CD4-positive, alpha-beta T cell treated with Interleukin-4 for 4 hours (primary cell): ENCODE data around the gene SLIT1.

Experiments
- DNase-seq: peaks from one replicate; pipeline ENCODE4 v3.0.0-alpha.2; 2020

Gene SLIT1

DNA sequence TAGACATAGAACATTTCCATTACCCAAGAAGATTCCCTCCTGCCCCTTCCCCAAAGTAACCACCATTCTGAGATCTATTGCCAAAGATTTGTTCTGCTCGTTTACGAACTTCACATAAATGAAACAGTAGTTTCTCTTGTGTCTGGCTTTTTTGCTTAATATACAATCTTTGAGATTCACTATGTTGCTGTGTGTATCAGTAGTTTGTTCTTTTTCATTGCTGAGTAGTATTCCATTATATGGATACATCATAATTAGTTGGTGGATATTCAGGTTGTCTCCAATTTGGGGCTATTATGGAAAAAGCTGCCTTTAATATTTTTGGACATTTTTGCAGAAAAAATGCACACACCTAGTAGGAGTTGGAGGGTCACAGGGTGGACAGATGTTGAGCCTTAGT is 124.3 kb downstream of the SLIT1 start:
- DNase-seq: no peak

DNA sequence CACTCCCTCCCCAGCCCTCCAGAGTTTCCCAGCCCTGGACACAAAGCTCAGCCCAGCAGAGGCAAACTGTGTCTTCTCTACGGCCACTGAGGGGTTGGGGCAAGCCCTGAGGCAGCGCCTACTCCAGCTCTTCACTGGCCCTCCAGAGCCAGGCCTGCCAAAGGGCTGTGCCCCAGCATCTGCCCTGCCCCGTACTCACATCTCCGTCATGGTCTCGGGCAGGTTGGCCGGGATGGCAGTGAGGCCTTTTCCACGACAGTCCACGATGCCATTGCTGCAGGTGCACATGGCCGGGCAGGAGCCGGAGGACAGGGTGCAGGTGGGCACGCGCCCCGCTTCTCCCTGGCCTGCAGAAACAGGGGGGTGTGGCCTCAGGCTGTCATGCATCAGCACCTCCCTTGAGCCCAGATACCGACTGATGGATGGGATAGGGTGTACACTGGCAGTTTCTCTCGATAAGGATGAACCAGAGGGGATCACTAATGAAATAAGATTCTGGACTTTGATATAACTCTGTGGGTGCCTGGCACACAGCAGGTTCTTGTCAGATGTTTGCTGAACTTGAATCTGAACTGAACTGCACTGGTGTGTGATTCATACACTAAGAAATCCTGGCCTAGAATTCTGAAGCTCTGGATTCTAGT is 125.2 kb downstream of the SLIT1 start:
- no peak for DNase-seq

DNA sequence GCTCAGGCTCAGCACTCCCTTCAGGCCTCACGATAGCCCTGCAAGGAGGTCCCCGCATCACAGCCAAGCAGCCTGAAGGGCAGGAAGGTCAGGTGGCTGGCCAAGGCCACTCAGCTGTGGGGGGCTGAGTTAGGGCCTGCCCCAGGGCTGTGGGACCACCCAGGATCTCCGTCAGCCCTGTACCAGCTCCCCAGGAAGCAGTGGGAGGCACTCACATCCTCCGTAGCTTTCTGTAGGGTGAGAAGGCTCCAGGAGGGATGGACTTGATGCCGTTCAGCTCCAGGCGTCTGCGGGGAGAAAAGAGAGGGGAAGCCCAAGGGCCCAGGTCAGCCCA is 125.9 kb downstream of the SLIT1 start:
- DNase-seq: no peak

- no peak for DNase-seq
Measured at GRCh38 chr10:97059006-97059871, 126.5 kb downstream of the SLIT1 start.

DNA sequence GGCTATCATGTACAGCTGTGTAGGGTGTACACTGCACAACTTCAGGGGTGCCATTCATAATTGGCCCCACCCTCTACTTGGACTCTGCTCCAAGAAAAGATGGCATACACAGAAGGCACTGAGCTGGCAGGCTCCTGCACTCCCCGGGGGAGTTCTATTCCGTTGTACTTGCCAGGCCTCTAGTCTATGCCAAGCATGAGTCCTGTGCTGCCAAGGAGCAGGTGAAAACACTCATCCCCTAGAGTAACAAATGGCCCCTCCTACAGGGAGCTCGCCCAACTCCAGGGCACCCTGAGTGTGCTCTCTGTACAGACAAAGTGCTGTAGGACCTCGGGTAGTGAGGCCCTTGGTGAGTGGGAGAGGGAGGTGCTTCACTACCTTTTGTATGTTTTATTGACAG is 127.2 kb downstream of the SLIT1 start:
- no peak for DNase-seq

- DNase-seq: no peak
Measured at GRCh38 chr10:97057491-97058235, 128.1 kb downstream of the SLIT1 start.

DNA sequence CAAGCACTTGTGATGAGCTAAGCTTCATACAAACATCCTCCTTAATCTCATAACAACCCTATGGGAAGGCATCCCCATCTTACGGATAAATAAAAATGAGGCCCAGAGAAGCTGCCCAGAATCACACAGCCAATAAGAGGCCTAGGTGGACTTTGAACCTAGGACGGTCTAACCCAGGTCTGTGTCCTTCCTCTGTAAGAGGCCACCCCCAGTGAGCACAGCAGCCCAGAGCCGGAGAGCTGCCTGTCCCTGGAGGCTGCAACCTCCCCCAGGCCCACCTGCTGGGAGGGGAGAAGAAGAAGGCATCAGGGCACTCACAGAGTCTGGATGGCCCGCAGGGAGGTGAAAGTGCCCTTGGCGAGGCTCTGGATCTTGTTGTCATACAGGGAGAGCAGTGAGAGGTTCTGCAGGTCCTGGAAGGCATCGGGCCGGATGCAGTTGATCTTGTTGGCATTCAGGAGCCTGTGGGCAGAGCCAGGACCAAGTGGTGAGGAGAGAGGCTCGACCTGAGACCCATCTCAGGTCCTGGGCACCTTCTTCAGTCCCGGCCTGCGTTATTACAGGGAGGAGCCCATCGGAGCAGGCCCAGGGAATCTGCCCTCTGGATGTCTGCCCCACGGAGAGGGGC is 129.6 kb downstream of the SLIT1 start:
- no peak for DNase-seq

DNA sequence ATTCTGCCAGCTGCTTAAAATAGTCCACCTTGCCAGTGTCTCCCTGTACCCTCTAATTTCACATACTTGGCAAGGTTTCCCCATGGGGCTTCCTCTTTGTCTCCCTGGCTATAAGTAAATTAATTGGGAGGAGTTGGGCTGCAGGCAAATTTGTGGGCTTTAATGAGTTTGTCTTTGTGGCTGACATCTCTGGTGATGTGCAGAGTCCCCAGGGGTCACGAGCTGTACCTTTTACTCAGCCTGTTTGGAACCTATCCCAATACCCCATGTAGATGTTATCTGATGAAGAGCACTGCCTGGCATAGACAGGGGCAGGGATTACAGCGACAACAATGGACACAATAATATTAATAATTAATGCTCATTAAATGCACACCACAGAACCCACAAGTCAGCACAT is 132.5 kb downstream of the SLIT1 start:
- DNase-seq: no peak

DNA sequence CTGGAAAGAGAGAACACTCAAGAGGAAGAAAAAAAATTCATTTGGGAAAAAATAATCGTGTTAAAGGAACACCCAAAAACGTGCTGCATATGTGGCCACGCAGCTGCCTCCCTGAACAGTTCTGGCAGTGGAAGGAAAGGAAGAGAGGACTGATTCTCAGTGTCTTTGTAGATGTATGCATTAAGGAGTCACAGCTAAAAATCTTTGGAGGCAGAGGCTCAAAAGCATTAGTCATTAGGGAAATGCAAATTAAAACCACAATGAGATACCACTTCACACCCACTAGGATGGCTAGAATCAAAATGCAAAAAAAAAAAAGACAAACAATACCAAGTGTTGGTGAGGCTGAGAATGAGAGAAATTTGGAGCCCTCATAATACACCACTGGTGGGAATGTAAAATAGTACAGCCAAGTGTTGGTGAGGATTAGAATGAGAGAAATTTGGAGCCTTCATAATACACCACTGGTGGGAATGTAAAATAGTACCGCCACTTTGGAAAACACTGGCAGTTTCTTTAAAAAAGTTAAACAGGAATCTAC is 134.7 kb downstream of the SLIT1 start:
- DNase-seq: no peak

- no peak for DNase-seq
Measured at GRCh38 chr10:97050205-97050745, 135.5 kb downstream of the SLIT1 start.

- no peak for DNase-seq
Measured at GRCh38 chr10:97049670-97050069, 136.1 kb downstream of the SLIT1 start.

- DNase-seq: no peak
Measured at GRCh38 chr10:97048649-97049427, 136.9 kb downstream of the SLIT1 start.

DNA sequence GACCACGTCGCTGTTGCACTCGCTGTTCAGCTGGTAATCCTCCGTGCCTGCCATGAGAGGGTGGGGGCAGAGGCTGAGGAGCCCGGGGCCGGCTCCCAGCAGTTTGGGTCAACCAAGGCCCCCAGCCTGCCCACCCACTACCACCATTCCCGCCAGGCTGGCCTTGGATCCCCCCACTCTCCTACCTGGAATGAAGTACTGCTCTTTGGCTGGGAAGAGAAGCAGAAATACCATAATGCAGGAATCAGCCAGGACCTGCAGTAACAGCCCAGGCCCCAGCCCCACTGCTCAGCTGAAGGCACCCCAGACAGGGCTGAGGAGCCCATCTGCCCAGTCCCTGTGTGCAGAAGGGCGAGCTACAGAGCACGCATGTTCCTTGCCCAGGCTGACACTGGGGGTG is 138.0 kb downstream of the SLIT1 start:
- no peak for DNase-seq

DNA sequence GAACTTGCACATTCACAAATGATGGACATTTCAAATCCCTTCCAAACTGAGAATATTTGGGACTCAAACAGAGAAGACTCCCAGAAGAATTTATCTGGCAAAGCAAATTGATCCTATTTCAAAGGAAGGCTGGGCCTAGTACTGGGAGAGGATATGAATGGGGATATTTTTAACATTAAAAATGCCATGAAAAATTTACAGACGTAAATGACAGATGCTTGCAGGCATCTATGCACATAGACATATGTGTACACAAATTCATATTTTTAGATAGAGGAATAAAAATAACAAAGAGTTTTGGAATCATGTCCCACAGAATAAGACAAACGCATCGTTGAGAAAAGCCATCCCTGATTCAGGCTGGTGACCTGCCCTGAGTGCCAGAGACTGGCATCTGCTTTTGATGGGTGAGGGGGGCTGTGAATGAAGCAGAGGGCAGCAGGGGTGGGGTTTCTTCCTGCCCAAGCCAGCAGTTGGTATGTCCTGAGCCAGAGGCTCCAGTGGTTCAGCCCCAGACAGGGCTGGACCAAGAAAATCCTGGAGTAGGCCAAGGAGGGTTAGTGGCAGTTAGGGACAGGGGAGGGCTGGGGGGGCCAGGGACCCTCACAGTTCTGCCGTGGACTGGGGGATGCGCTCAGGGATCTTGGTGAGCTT is 138.5 kb downstream of the SLIT1 start:
- DNase-seq: no peak

DNA sequence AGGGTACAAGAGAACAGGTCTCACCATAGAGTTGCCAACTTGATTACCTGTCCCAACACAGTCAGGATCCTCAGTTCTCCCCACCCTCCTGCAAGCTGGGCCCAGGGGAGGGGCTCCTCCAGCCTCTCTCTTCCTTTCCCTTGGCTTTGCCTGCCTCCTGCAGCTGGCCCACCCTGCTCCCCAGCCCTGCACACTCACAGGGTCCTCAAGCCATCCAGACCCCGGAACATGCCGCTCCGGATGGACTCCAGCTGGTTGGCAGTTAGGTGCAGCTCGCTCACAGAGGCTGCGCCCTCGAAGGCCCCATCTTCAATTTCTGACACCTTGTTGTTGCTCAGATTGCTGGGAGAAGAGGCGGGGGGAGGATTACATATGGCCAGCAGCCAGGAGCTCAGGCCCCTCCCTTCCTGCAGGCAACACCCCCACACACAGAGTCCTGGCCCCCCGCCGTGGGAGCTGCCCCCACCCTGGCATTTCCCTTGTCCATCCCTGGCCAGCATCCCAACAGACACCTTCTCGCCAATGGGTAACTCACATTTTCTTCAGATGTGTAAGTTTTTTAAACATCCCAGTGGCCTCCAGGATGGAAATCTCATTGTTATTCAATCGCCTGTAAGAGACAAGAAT is 139.2 kb downstream of the SLIT1 start:
- DNase-seq: no peak

- no peak for DNase-seq
Measured at GRCh38 chr10:97043563-97043855, 142.2 kb downstream of the SLIT1 start.

DNA sequence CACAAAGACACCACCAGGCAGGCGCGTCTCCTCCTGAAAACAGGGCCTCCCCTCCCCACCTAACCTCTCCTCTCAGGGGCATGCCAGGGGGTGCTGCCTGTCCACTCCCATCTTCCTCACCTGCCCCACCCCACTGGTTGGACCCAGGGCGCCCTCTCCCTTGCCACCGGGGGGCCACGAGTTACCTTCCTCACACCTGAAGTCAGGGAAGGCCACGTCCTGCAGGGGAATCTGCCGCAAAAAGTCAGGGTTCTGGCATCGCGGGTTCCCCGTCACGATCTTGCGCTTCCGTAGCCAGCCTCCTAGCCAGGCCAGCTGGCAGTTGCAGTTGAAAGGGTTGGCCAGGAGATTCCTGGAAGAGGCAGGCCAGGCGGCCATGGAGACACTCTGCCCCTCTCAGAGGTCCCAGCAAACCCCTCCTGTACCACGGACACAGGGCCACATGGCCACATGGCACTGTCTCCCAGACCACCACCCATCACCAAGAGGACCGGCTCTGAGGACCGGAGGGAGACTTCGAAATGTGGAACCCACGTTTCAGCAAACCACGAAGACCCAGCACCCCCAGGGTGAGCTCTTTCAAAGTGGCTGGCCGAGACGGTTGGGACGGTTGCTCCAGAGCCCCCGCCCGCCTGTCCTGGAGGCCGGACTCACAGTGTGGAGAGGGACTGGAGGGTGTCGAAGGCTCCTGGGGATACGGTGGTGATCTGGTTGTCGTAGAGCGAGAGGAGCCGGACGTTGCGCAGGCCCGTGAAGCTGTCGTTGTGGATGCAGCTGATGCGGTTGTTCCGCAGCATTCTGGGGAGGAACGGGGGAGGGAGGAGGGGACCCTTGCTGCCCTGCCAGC is 142.8 kb downstream of the SLIT1 start:
- DNase-seq: no peak

- DNase-seq: no peak
Measured at GRCh38 chr10:97042081-97042480, 143.7 kb downstream of the SLIT1 start.

- DNase-seq: no peak
Measured at GRCh38 chr10:97040706-97041105, 145.1 kb downstream of the SLIT1 start.

- no peak for DNase-seq
Measured at GRCh38 chr10:97040248-97040584, 145.5 kb downstream of the SLIT1 start.
